ENCODE measurements around the gene LARP4B.

The LARP4B gene

DNA sequence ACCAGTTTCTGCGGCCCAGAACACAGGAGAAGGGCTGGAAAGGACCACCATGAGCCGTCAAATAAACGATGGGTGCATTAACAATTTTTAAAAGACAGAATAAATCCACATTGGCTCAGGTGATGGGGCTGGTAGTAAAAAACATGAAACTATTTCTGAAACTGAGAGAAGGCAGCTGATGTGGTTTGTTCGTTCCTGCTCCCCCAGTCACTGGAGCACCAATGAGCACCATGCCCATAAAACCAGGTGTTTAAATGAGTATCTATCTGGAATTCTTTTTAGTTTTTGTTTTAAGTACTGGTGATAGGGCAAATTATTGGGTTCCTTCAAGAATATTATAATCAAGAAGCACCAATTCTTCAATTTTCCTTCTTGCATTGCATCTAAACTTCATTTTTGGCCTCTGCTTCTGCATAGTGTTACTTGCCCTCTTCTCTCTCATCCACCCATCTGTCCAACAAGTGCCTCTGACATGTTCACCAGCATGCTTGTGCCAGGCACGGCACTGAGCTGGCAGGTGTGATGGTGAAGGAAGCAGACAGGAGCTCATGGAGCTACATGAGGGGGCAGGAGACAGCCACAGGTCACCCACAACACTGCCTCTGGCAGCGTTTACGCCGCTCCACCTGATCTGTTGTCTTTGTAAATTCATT, 65.5 kb downstream of the LARP4B start:
- DNase-seq: no peak

- DNase-seq: no peak
Measured at GRCh38 chr10:865257-865656, 66.2 kb downstream of the LARP4B start.

GRCh38 chr10:860519-860918, 71.0 kb downstream of the LARP4B start:
- no peak for DNase-seq

DNA sequence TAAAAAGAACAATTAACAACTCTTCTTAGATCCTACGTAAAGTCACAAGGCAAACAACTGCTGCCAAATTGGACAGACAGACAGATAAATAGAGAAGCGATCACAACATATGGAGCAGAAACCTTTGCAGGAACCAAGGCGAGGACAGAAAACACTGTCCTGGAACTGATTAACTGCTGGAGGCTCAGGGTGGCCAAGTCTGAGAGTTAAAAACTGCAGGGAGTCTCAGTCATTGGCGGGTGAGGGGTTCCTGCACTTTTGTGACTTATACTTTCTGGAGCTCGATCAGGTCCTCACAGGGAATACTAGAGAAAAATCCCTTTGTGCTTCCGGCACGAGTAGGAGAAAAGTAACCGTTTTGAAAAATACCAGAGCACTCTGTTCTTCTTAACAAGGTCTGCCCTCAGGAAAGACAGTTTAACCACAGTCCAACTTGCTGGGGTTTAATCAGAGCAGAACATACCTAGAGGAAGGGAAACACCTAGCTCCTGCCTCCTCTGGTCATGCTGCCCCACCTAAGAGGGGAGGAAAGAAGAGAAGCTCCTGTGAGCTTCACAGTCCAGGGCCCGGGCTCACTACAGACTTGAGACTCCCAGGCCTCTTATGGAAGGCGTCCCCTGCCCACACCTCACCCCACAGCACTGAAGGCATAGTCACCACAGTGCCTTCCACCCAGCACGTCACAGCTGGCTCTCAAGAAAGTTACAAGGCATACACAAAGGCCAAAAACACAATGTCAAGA, 74.9 kb downstream of the LARP4B start:
- no peak for DNase-seq

DNA sequence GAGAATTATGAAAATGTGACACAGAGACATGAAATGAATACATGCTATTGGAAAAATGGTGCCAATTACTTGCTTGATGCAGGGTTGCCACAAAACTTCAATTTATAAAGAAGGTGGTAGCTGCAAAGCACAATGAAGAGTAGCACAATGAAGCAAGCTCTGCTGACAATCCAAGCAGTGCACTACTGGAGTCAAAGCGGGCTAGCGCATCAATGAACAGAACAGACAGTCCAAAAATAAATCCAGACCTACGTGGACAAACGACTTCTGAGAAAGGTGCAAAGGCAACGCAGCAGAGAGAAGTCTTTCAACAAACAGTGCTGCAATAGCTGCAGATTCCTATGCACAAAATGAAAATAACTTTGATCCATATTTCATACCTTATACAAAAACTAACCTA, 75.8 kb downstream of the LARP4B start:
- DNase-seq: no peak

DNA sequence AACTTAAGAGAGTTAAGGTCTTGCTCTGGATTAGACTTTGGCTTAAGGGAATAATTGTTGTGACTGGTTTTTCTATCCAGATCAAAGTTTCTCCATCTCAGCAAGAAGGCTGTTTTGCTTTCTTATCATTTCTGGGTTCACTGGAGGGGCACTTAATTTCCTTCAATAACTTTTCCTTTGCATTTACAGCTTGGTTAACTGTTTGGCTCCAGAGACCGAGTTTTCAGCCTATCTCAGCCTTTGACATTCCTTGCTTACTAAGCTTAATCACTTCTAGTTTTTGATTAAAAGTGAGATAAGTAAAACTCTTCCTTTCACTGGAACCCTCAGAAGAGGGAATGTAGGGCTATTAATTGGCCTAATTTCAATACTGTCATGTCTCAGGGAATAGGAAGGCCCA, 76.4 kb downstream of the LARP4B start:
- no peak for DNase-seq

GRCh38 chr10:853017-853416, 78.5 kb downstream of the LARP4B start:
- no peak for DNase-seq

- DNase-seq: no peak
Measured at GRCh38 chr10:852386-852785, 79.1 kb downstream of the LARP4B start.

- no peak for DNase-seq
Measured at GRCh38 chr10:851901-852300, 79.6 kb downstream of the LARP4B start.

- DNase-seq: no peak
Measured at GRCh38 chr10:850093-850492, 81.4 kb downstream of the LARP4B start.

DNA sequence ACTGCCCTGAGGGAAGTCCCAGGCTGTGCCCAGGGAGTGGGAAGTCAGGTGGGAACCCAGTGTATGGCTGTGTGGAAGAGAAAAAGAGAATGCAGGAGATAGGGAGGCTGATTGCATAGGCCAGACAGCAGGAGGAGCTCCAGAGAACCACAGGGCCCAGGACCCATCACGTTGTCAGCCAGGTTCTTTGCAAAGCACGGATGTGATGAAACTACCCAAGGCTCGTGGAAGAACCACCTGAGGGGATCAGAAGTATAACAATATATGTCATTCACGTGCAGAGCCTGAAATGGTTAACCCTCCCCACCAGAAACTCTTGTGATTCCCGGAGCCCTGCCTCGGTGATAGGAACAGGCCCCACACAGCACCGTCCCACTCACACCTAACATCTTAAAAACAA, 83.6 kb downstream of the LARP4B start:
- DNase-seq: no peak

- DNase-seq: no peak
Measured at GRCh38 chr10:846126-846685, 85.3 kb downstream of the LARP4B start.

GRCh38 chr10:845526-845925, 86.0 kb downstream of the LARP4B start:
- no peak for DNase-seq

DNA sequence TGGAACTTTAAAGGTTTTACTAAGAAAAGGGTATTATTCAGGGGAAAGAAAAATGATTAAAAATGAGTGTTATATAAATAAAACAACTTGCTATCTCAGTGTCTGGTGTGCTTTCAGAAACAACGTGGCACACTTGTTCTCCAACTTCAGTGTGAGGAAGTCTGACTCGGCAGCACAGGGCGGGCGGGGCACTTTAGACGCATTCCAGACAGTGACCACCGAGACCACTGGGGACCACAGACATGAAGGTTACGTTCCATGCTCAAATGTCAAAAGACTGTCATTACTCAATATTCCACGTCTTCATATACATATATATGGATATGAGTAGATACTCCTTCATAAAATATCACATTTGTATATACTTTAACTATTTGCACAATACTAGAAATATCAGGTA, 87.0 kb downstream of the LARP4B start:
- DNase-seq: no peak

DNA sequence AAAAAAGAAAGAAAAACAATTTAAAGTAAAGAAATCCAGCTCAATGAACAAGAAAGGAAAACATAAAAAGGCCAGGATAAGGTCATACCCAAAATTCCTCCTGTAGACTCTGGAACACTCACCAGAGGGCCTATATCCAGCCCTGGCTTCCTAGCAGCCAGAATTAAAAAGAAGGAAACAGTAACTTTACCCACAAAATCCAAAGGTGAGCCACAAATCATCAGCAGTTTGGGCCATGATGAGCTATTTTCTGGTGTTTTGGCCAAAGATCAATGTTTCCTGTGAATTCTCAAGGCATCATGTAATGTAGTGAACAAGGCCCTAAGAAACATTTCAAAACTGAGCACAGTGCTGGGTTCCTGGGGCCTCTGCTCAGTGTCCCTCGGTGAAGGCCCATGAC, 87.8 kb downstream of the LARP4B start:
- no peak for DNase-seq

DNA sequence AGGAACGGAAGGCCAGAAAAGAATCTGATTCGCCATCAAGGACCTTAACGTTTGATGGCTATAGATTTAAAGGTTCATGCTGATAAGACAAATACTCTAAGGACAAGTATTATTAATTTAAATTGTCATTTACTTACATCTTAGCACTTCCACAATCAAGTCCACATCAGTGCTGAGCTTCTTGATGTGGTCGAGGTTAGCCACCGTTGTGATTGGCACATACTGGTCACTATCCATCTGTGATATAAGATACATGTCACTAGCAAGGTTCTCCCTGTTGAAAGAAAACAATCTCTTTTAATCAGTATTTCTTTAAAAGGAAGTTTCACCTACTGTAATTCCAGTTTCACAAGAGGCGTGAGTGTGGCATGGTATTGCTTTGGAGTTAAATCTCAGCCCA, 88.7 kb downstream of the LARP4B start:
- DNase-seq: no peak

DNA sequence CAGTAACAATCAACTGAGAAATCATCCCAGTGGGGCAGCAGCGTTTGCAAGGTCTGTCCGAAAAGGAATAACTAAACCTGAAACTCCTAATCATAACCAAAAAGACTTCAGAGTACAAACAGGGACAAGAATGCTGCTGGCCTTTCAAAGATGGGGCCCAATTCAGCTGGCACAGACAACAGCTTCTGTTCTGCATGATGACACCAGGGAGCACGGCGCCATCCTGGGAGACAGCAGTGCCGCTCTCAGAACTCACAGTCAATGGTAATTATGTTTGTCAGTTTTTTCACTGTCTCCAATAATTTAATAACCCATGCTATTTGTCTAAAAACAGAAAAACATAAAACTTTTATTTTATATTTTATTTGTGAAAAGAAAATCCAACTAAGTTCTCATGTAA, 90.0 kb downstream of the LARP4B start:
- DNase-seq: no peak

DNA sequence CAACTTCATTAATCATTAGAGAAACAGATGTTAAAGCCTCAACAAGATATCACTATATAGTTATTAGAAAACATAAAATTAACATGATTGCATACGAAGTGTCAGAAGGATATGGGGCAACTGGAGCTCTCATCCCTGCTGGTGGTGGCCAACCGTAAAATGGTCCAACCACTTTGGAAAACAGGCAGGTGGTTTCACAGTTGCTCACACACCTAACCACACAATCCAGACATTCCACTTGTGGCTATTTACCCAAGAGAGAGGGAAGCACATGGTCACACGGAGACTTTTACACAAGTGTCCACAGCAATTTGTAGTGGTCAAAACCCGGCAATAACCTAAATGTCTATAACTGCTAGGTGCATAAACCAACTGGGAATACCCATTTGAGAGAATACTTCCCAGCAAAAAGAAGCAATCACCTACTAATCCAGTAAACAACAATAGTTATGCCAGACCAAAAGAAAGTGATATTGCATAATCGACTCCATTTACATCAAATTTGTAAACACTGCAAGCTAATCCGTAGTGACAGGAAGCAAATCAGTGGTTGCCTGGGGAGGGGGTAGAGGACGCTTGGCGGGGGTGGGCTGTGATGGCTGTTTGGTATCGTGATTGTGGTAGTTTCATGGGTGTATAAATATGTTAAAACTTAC, 91.8 kb downstream of the LARP4B start:
- no peak for DNase-seq

DNA sequence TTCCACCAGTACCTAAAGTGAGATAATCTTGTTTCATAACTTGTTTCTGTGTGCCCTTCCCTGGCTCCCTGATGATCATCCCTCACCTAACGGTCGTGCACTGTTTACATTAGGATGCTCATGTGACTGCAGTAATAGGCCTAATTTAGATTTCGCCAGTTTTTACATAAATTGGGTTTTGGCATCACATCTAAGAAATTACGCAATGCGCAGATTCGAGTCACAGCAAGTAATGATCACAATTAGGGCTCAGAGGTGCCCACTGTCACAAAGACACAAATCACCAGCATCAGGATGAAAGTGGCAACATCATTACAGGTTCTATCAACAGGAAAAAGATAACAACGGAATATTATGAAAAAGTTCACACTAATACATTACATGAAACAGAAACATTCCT, 94.7 kb downstream of the LARP4B start:
- DNase-seq: no peak

GRCh38 chr10:834493-834892, 97.0 kb downstream of the LARP4B start:
- no peak for DNase-seq

- DNase-seq: no peak
Measured at GRCh38 chr10:829241-829640, 102.3 kb downstream of the LARP4B start.

DNA sequence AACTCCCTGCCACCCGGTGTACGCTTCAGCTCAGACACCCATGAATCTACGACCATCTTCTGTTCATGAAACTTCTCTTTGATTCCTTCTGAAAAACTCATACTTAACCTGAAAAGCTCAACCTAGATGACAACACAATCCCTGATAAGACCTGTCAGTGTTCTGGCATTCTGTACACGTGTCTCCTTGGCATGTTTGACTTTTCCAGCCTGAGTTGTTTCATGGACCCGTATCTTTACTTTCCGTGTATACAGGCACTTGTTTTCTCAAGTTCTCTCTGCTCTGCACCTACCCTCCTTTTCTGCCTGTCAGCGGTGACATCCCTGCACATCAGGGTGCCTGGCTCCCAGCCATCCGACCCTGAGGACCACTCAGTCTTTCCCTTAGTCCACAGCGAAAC, 103.3 kb downstream of the LARP4B start:
- no peak for DNase-seq

DNA sequence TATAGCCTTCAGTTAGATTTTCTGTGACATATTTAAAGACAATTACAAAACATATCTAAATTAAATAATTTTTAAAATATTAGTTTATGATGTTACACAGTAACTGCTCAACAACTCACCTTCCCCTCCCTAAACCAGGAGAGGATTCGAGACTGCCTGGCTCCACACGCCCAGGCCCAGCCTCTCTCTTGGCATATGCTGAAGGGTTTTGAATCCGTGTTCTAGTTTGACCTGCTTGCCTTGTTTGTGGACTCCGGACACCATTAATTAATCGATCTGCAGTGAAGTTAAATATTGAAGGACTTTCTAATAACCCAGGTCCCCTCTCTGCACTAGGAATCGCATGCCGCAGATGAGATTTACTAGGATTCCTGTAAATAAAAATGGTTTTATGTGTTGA, 106.6 kb downstream of the LARP4B start:
- DNase-seq: no peak

DNA sequence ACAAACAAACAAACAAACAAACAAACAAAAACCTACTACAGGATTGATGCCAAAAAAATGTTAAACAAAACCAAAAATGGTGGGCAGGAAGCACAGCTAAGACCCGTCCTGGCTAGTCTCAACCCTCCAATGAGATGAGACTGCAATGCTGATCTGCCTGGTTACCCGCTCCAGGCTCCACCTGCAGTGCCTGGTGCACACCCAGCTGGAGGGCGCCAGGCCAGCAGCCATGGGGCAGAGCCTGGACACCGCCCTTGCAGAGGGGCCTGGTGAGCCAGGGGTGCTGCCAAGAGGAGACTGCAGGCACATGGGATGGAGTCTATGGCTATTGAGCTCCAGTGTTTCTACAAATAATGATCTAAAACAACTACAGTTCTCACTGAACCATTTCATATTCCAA, 107.0 kb downstream of the LARP4B start:
- DNase-seq: no peak

Data from stimulated activated CD4-positive, alpha-beta T cell treated with anti-CD3 and anti-CD28 coated beads, Interleukin-4, amount 100 ng/mL, for 4 hours (primary cell).